Anterior cingulate cortex (tissue), 58 donors: ENCODE measurements around the gene MSI2.

ENCODE experiments used
- DNase-seq, 58 donors: peaks; one replicate each; lab custom pipeline; 2025; lab: John Stamatoyannopoulos, UW

The MSI2 gene

DNA sequence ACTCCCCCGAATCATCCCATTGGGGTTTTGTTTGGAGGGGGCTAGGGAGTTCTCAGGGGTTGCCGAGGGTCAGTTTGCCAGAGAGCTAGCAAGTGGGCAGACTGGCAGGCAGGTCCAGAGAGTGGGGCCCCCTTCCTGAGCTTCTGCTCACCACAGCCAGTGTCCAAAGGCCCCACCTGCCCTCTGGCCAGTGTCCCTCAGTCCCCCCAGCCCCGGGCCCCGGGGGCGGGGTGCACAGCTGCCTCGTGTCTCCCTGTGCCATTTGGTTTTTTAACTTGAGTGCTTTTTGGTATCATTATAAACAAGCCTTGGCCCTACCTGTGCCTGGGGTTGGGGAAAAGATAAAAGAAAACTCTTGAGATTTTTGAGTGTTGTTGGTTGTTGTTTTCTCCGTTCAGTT is 397.0 kb downstream of the MSI2 start:
- DNase-seq = no peak

DNA sequence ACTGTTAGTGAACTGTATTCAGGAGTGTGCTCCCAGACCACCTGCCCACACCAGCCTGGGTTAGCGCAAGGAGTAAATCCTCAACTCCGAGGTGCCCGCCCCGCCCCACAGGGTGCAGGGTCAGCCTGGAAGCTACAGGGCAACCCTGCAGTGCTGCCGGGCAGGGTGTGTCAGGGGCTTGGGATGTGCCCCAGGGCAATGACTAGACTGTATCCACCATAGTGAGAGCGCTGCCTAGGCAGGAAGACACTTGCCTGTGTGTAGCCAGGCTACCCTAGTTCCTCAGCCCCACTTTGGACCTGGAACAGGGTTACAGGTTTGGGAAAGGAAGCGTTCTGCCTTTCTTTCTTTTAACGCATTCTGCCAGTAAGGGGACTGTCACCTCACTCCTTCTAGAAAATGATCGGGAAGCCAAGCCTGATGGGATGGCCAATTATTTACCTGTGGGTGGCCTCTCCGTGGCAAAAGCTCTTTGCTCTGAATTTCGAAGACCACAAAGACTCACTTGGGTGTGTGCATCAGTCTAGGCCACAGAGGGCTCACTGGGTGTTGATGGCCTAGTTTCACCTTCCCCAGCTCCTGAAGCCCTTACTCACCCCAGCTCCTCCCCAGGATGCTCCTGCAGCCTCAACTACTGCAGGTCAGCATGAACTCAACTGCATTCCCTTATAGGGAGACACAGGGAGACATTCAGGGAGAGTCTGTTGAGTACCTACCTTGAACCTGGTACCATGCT is 397.9 kb downstream of the MSI2 start:
- DNase-seq = no peak

DNA sequence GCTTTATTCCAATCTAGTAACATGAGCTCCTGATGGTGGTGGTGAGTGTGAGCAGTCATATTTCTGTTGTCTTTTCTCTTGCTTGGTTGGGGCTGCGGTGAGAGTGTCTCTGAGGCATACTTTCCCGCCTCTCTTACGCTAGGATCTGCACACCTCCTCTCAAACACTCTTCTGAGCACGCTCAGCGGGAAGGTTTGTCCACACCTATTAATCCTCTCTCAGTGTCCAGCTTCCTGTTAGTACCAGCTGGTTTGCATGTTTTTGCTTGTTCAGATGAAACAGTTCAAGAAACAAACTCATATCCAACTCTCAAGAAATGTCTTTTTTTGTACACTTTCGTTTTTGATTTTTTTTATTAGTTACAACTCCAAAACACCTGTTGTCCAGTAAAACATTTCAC is 399.2 kb downstream of the MSI2 start:
- no peak for DNase-seq

DNA sequence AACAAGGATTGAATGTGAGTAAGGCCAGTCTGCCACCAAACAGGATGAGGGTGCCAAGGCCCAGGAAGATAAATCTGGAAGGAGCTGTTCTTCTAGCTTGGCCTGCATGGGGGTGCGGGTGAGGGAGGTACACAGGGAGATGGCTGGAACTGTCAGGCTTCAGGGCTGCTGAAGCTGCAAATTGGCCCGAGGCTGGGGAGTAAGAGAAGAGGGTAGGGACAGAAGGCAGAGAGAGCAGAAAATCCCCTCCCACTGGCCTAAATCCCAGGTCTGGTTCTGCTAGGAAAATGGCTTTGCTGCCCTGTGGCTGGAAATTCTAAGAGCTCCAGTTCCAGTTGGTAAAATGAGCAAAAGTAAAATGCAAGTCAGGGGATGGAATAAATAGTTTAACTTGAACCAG is 400.9 kb downstream of the MSI2 start:
- peak in 18 of 58 donors; percentile 11 to 65 (median 30) for DNase-seq

DNA sequence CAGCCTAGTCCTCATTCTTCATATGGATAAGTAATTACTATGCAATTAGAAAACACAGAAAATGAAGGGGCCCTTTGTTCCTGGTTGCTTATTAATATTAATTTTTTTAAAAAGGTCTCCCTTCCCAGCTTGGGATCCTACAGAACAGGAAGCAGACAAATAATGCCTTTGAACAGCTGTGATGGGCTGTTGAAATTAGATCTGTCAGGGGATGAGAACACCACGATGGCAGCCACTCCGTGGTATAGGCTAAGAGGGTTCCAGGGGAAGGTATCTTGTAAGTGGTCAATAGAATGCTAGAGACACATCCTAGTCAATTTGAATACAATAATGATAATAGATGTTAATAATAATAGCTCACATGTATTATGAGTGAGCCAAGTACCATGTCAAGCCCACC is 405.7 kb downstream of the MSI2 start:
- no peak for DNase-seq

DNA sequence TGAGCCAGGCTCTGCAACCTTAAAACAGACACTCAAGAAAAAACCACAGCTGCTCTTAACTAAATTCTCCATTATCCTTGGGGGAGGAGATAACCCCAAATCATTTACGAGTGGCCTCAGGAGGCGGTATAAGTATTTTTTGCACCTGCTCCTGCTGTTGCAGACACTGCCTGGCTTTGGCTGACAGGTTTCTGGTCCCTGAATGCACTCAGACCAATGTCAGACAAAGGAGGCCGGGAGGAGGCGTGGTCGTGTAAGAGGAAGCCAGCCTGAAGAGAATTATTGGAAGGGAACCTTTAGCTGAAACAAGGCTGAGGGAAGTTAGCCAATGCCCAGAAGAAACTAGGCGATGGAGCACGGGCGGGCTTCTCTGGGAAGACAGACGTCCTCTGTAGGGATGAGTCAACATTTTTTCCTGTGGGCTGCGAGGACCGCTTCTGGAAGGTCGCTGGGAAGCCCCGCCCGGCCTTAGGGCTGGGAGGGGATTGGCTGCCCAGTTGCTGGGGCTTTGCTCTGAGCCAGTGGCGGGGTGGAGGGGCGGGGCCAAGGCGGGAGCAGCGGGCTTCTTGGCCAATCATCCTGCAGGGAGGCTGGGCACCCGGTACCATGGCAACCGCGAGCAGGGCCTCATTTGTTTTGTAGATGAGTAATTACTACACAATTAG is 406.5 kb downstream of the MSI2 start:
- DNase-seq = peak; percentile 60 to 99 (median 98)

DNA sequence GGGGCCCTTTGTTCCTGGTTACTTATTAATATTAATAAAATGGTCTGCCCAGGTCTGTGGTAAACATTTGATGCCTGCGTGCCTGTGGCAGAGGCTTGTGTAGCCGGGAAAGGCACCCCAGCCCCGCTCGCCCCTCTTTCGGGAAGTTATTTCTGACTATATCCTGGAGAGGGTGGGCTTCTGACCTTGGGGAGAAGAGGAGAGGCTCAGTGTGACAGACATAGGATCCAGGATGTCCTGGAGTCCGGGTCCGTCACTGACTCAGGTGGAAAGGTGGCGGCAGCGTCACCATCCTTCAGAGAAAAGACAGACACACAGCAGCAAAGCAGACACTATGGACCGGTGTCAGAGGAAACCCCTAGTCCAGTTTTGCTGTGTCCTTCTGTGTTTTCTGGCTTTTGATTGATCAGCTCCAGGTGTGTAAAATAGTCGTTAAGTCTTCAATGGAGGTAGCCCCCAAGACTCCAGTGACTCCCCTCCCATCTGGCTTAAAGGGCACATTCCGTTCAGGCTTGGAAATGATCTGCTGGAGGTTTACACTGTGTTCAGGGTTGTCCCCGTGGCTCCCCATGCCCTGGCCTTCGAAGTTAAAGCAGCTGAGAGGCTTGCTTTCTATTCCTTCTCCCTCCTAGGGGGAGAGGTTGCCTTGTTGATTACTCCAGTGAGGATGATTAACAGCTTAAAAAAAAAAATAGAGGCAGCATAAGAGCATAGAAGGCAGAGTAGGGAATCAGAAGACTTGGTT is 407.2 kb downstream of the MSI2 start:
- DNase-seq = peak in 6 of 58 donors; percentile 11 to 59 (median 54)

DNA sequence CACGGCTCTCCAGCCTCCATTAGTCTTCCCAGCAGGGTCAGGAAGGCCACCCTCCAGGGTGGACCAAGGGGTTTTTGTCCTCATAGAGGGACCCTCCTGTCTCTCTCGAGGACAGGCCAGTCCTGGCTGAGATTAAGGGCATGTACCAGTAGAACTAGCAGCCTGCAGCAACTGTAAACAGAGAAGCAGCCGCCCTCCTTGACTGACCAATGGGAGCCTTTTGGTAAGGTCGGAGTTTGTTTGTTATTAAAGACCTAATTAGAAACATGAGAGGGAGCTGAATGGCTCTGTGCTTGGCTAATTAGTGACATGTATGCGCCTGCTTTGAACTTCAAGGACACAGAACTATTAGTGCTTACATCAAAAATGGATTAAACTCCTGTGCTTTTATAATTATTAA is 408.8 kb downstream of the MSI2 start:
- peak in 18 of 58 donors; percentile 18 to 75 (median 42) for DNase-seq

DNA sequence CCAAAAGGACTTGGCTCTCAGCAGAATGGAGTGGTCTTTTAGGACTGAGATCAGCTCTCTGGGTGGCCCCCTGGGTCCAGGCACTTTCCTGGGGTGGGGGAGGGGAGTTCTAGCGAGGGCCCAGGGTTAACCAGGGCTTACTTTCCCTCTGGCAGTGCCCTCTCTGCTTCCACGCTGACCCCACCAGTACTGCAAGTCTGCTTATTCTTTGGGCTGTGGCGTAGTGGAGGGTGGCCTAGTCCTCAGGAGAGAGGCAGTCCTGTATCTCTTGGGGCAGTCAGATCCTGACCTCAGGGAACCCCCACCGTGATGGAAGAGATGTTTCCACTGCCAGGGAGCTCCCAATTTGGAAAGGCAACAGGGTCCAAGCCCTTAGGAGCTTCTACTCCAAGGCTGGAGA is 409.4 kb downstream of the MSI2 start:
- DNase-seq = no peak

DNA sequence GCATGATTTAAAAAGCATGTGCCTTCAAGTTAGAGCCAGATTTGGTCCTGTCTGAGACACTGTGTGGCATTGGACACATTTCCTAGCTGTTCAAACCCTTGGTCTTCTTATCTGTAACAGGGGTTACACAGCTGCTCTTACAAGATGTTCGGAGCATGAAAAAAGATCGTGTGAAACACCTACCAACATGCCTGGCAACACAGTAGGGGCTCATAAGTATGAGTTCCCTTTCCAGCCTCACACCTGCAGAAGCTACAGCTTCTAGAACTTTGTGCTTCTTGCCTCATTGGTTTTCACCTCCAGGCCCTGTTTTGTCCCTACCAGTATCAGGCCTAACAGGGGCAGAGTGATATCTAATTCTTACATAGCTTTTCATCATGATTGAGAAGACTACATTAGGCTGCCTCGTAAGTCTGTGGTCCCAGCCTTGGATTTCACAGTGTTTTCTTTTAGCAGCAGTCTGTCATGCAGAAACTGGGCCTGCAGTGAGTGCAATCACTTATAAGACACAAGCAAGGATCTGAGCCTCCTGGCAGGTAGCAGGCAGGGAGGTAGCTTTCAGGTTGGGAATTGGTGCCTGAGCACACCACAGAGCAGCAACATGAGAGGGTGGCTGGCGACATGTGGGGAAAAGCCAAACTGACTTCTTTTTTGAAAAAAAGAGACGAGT is 410.0 kb downstream of the MSI2 start:
- no peak for DNase-seq

DNA sequence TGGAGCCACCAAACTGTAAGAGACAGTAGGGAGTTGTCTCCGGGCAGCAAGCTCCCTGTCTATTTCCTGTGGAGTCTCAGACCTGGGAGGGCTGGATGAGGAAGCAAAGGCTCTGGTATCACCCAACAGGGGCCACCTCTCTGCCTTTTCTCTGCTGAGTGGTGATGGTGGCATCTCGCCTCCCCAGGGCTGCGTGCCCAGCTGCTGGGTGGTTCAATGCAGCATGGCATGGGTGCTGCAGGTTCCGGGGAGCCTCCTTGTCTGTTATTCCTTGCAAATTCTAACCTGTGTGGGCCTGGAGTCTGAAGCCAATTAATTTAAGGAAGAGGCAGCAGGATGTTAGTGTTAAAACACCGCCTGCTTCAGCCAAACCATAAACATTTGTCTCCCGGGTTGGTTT is 410.6 kb downstream of the MSI2 start:
- no peak for DNase-seq

DNA sequence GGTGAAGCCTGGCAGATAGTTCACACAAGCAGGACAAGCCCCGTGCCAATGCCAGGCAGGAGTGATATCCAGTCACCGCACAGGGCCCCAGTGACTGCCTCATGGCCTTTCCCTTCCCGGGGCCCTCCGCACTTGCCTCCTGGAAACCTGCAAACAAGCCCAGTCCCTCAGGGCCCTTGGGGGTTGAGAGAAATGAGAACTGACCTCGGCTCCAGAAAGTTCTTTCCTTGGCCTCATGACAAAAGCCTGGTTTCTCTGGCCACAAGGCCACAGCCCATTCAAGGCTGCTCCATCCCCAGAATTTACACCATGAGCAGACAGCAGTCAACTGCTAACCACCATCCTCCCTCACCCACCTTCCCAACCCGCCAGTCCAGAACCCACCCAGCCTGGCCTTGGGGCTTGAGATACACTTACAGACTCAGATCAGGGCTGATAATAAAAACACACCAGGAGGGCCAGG is 411.2 kb downstream of the MSI2 start:
- no peak for DNase-seq

DNA sequence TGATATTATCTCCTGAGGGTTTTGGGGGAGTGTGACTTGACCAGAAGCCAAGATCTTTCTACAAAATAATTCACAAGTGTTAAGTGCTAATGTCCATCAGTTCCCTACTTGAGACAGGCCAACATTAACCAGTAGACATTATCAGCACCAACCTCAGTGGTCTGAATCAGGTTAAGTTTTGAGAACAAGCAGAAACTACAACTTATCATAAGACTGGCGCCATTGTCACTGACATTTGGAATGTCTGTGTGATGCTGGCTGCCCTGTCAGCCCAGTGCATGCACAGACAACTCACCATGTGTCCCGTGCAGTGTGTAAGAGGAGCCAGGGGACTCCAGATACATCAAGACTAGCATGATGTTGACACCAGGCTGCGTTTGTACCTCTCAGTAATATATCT is 412.0 kb downstream of the MSI2 start:
- no peak for DNase-seq

DNA sequence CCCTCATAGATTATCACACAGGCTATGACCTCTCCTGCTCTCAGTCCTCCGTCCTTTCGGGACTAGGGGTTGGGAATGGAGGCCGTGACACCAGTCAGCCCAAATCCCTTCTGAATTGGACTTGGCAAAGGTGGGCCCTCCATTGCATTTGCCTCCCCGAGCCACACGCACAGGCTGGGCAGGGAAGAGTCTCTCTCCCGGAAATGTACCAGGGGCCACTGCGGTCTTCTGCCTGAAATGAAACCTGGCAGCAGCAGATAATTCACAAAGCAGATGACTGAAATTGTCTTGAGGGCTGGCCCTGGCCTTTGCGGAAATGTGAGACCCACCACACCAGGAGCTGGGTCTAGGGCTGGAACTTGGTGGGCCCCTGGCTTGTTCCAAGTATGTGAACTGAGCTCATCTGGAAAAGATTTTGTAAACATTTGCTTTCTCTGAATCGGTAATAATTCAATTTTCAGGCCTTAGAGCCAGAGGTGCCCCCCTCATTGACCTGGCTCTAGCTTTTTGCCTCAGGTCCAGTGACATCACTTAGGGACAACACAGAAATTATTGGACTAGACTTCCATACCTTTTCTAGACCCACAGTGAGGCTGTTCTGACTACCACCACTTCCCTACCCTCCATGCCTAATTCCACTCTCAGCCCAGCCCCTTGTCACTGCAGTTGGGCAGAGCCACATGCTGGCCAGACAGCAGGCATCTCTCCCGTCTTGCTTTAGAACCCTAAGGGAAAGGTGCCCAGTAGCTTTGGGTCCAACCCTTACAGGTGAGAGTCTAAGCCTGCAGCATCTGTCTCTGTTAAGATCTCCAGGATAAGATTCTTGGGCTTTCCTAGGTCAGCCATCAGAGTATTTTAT is 413.6 kb downstream of the MSI2 start:
- DNase-seq = no peak

DNA sequence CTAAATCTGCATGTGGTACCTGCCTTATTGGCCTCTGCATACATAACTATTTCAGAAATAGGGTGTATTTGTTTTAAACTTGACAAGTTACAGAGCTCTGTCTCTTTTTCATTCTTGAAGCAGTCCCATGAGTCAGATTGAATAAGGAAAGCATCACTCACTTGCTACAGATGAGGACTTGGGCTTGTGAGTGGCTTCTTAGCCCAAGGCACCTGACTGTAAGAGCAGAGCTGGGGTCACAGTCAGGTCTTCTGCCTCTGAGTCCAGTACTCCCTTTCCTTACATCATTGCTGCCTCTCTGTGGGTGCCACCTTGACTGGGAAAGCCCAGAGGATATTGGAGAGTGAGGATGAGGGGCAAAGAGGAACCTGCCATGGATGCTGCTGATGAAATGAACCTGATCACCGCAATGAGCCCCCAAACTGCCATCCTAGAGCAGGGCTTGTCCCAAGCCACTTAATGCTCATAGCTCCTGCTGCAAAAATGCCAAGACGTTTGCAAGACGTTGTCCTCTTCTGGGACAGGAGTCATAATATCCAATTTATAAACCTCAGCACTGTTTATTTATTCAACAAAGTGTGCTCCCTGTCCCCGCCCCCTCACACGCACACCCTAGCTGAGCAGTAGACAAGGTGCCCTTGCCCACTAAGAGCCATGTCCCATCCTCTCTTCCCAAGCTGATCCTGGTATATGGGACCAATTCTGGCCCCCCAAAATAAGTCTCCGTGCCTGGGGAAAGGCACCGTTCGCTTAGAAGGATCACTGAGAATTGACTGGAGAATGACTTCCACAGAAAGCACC is 414.6 kb downstream of the MSI2 start:
- no peak for DNase-seq

DNA sequence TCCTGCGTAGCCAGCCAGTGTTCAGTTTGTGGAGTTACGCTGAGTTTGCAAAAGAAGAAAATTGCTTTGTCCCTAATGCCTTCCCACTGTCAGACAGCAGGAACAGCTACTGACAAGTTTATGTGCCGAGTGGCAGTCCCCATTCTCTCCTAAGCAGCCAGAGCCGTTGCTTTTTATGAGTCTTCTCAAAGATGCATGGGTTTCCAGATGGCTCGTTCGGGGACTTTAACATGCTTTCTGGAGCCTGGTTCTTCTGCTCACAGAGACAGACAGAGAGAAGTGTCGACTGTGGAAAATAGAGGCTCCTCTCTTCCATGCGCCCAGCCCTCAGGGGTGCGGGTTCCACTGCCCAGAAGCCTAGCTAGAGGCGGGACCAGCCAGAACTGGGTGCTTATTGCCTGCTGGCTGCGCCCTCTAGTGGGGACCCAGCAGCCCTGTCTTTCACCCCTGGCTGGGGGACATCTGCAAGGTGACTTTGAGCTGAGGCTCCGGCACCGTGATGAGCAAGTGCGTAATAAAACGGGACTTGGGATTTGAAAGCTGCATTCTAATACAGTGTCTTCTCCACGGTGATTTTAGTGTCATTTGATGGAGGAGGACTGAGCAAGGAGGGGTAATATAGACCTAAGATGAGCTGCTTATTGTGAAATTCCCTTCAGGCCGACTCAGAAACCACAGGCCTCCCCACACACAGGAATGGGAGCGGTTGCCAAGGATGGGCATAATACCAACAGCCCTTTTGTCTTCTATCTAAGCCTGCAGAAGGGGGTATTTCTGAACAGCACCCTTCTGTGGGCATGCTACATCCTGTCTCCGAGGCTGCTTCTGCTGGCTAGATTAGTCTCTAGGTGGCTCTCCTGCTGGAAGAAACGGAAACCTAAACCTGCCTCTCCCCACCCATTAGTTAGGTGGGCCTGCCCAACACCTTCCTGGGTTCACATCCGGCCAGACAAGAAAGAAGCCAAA is 415.6 kb downstream of the MSI2 start:
- DNase-seq = peak in 54 of 58 donors; percentile 18 to 87 (median 69)

DNA sequence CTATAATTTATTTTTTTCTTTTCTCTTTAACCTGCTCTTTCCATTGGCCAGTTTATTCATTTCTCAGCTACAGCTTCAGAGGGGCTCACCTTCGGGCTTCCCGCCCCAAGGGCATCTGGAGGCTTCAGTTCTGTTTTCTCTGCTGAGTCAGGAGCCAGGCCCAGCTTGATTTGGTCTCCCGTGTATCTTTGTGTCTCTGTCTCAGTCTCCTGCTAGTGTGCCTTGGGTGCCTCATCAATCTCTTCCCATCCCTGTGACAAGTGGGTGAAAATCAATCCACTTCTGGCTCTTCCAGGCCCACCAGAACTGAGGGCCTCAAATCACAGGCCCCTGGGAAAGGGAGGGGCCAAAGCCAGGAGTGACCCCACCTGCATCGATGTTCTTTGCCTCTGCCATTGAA is 416.6 kb downstream of the MSI2 start:
- no peak for DNase-seq

DNA sequence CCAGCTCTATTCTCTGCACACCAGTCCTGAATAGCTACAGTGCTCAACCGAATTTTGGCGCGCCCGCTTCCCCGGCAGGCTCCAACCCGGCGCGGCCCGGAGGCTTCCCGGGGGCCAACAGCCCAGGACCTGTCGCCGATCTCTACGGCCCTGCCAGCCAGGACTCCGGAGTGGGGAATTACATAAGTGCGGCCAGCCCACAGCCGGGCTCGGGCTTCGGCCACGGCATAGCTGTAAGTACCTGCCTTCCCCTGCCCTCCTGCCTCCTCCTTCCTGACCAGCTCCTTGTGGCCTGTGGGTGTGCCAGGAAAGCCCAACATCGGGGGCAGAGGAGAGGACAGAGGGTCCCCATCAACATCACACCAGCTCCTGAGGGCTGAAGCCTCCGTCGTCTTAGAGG is 418.6 kb downstream of the MSI2 start:
- peak in 33 of 58 donors; percentile 18 to 79 (median 45) for DNase-seq
